GM12874 (cell line): Measurements from ENCODE around the gene ESR2.

Source experiments
- TF ChIP-seq, protein P1 (sequence below): IDR thresholded peaks from 2 replicates; pipeline ENCODE4 v1.5.1; 2011; ENCODE audit warnings: low read depth, mild to moderate bottlenecking, control low read depth, low read length, moderate library complexity; ENCODE audit not compliant: insufficient read depth

Gene ESR2

DNA sequence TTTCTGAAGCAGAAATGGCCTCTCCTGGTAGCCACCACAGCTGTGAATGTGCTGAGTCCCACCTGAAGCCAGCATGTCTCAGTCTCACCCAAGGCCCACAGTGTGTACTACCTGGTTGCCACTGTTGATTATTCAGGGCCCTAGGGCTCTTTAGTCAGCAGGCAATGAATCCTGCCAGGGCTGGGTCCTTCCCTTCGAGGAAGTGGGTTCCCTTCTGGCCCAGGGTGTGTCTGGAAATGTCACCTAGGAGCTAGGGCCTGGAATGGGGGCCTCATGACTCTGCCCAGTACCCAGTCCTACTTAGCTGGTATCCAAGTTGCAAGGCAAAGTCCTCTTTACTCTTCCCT, 234.0 kb downstream of the ESR2 start:
- TF ChIP-seq, protein P1, sequence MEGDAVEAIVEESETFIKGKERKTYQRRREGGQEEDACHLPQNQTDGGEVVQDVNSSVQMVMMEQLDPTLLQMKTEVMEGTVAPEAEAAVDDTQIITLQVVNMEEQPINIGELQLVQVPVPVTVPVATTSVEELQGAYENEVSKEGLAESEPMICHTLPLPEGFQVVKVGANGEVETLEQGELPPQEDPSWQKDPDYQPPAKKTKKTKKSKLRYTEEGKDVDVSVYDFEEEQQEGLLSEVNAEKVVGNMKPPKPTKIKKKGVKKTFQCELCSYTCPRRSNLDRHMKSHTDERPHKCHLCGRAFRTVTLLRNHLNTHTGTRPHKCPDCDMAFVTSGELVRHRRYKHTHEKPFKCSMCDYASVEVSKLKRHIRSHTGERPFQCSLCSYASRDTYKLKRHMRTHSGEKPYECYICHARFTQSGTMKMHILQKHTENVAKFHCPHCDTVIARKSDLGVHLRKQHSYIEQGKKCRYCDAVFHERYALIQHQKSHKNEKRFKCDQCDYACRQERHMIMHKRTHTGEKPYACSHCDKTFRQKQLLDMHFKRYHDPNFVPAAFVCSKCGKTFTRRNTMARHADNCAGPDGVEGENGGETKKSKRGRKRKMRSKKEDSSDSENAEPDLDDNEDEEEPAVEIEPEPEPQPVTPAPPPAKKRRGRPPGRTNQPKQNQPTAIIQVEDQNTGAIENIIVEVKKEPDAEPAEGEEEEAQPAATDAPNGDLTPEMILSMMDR, result no peak

DNA sequence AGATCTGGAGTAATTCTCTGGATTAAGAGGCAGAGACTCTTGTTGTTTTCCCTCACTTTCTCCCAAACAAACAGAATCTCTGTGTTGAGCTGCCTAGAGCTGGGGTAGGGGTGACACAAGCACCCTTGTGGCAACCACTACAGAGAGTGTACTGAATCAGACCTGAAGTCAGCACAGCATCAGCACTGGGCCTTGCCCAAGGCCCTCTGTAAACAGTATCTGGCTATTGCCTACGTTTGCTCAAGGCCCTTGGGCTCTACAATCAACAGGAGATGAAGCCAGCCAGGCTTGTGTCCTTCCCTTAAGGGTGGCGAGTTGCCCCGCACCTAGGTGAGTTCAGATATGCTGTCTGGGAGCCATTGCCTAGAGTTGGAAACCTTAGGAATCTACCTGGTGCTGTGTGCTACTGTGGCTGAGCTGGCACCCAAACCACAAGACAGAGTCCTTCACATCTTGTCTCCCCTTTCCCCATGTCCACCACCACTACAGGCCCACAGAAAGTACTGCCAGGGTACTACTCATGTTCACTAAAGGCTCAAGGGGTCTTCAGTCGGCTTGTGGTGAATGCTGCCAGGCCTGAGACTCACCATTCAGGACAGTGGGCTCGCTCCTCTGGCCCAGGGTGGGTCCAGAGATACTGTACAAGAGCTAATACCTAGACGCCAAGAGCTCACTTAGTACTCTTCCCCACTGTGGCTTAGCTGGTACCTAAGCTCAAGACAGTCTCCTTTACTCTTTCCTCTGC, 234.5 kb downstream of the ESR2 start:
- TF ChIP-seq, protein P1, result no peak

- TF ChIP-seq, protein P1, result no peak
These were observed 240.2 kb downstream of the ESR2 start for GRCh38 chr14:64053694-64054669.

DNA sequence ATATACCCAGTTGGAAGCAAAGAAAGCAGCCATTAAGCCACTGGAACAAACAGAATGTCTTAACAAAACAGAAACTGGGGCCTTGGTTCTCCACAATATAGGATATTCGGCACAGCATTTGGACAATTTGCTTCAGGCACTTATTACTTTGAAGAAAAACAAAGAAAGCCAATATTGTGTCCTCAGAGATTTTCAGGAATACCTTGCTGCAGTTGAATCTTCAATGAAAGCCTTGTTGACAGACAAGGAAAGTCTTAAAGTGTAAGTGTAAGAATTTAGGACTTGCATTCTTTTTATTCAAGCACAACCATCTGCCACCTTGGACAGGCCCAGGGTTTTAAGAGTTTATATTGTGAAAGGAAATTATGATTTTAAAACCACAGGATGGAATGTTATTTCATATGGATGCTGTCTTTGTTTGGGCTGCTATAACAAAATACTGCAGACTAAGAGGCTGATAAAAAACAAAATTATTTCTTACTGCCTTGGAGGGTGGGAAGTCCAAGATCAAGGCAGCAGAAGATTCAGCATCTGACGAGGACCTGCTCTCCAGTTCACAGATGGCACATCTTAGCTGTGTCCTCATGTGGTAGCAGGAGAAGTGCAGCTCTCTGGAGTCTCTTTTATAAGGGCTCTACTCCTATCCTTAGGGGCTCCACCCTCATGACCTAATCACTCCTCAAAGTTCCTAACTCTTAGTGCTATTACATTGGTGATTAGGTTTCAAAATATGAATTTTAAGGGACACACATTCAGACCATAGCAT, 244.4 kb downstream of the ESR2 start:
- TF ChIP-seq, protein P1, result no peak

DNA sequence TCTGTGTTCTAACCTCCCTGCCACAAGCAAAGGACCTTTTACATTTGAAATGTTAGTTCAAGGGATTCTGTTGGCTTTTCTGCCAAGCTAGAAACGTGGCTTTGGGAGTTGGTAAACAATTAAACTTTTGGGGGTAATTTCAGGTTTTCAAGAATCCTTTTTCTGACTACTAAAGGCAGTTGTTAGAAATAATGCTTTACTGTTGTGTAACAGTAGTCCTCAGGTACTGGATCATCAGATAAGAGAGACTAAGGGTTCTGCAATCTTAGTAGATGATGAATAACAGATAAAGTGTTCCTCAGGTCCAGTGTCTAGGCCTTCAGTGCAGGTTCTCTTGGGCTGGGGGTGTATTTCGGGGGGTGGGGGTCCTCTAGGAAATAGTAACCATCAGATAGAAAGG, 249.1 kb downstream of the ESR2 start:
- TF ChIP-seq, protein P1, result no peak

GRCh38 chr14:64040044-64040443, 254.1 kb downstream of the ESR2 start:
- TF ChIP-seq, protein P1, result no peak
